Endodermal cell (in vitro differentiated cells): ENCODE measurements around the gene PRKCA. TPM values are rescaled to one million over a fixed set of nuclear protein-coding genes. Genes with fewer than 3 reads are reported as not detected.

Source experiments
- DNase-seq: peaks from one replicate; pipeline ENCODE4 v3.0.0-alpha.2; 2017
- H3K27ac ChIP-seq: 2 replicates; pipeline ENCODE4 v1.5.1; 2013; ENCODE audit warnings: mild to moderate bottlenecking, low read depth, low read length, moderate library complexity
- H3K27me3 ChIP-seq: 2 replicates; pipeline ENCODE4 v1.6.1; 2013; ENCODE audit warnings: mild to moderate bottlenecking, low read length, moderate library complexity; ENCODE audit not compliant: insufficient read depth, control insufficient read depth, poor library complexity, severe bottlenecking
- H3K36me3 ChIP-seq: 2 replicates; pipeline ENCODE4 v1.7.0; 2013; ENCODE audit warnings: mild to moderate bottlenecking, low read length, moderate library complexity; ENCODE audit not compliant: control insufficient read depth, insufficient read depth
- H3K4me1 ChIP-seq: one replicate; pipeline ENCODE4 v1.7.0; 2013; ENCODE audit warnings: low read length; ENCODE audit not compliant: control insufficient read depth, insufficient read depth
- H3K4me3 ChIP-seq: 2 replicates; pipeline ENCODE4 v1.5.1; 2013; ENCODE audit warnings: mild to moderate bottlenecking, low read length, moderate library complexity
- H3K9ac ChIP-seq: 2 replicates; pipeline ENCODE4 v1.6.1; 2013; ENCODE audit warnings: mild to moderate bottlenecking, low read length, moderate library complexity; ENCODE audit not compliant: poor library complexity, severe bottlenecking; ENCODE audit errors: extremely low read depth
- H3K9me3 ChIP-seq: 2 replicates; pipeline ENCODE4 v1.6.1; 2013; ENCODE audit warnings: mild to moderate bottlenecking, low read length, moderate library complexity; ENCODE audit not compliant: control insufficient read depth
- H3K27ac Mint-ChIP-seq: 2 replicates; pipeline ENCODE4 v1.8.0; 2020; ENCODE audit warnings: mixed read lengths
- H3K27me3 Mint-ChIP-seq: 2 replicates; pipeline ENCODE4 v1.8.0; 2021; ENCODE audit warnings: mild to moderate bottlenecking, mixed read lengths; ENCODE audit not compliant: insufficient read depth
- H3K36me3 Mint-ChIP-seq: 2 replicates; pipeline ENCODE4 v1.8.0; 2020; ENCODE audit warnings: low read depth, mixed read lengths
- H3K4me1 Mint-ChIP-seq: 2 replicates; pipeline ENCODE4 v1.8.0; 2020; ENCODE audit warnings: mixed read lengths
- H3K4me3 Mint-ChIP-seq: 2 replicates; pipeline ENCODE4 v1.8.0; 2020; ENCODE audit warnings: mild to moderate bottlenecking, moderate library complexity, mixed read lengths
- H3K9me3 Mint-ChIP-seq: 2 replicates; pipeline ENCODE4 v1.8.0; 2020; ENCODE audit warnings: mild to moderate bottlenecking, mixed read lengths
- CTCF ChIP-seq: fragments of 200-600 bp; sonication (generic); conservative IDR thresholded peaks from 2 replicates; pipeline ENCODE4 v1.5.0; 2021; ENCODE audit warnings: antibody characterized with exemption, mild to moderate bottlenecking
- WGBS, 2 experiments: methylation state at CpG; one replicate each; pipeline versions ENCODE4 v1.1.5 to v1.1.7; 2013; ENCODE audit warnings: missing lambda C conversion rate in 2 of 2, mixed read lengths in 1 of 2; ENCODE audit not compliant: insufficient coverage in 1 of 2, insufficient read length in 1 of 2; 5-methylcytosine and 5-hydroxymethylcytosine counted together
- total RNA-seq, 2 donors: library from RNA; stranded (reverse); fragmentation: NEBNext Ultra II Directional in 1 of 2; extraction: Animal tissue kit (Norgen Biotek cat#: 25700) in 1 of 2; gene quantifications; 2 replicates in 1 of 2; 3 replicates in 1 of 2; pipeline ENCODE4 v1.2.1, GENCODE V29; 2021

The PRKCA gene
- total RNA-seq, 2 donors from 2014 or later, result 8.7 to 14.6 TPM

- no peak overlapping the region for H3K27ac Mint-ChIP-seq
These were observed 28.8 kb downstream of the PRKCA start for GRCh38 chr17:66331038-66331816.

GRCh38 chr17:66335797-66336196 is 33.4 kb downstream of the PRKCA start:
- Mint-ChIP-seq H3K9me3 (no peaks in the 10 kb centered on the region), H3K4me1 (peaks cover 5% of the 10 kb centered on the region), H3K4me3 (no peak overlapping the region), H3K27me3 (no peaks in the 10 kb centered on the region), H3K36me3 (no peaks in the 10 kb centered on the region), H3K27ac (no peak overlapping the region)
- no peak overlapping the region for H3K4me3 ChIP-seq
- H3K4me1 ChIP-seq, result peaks cover 6% of the 10 kb centered on the region
- H3K36me3 ChIP-seq, result no peaks in the 10 kb centered on the region
- no peak for TF ChIP-seq CTCF
- no peaks in the 10 kb centered on the region for H3K27me3 ChIP-seq
- H3K9me3 ChIP-seq, result no peaks in the 10 kb centered on the region
- no peak overlapping the region for H3K9ac ChIP-seq
- no peak for DNase-seq
- no peak overlapping the region for H3K27ac ChIP-seq
- WGBS, 2 experiments, result 87% methylated on average over 1 of the region's 1 CpG; no CpG with 5 or more reads in 1 of the 2 experiments

More at GRCh38 chr17:66331038-66331816, 28.8 kb downstream of the PRKCA start:
- no peak for DNase-seq
- Mint-ChIP-seq H3K27me3 (peaks cover 3% of the 10 kb centered on the region), H3K9me3 (no peaks in the 10 kb centered on the region), H3K4me1 (no peaks in the 10 kb centered on the region), H3K36me3 (no peaks in the 10 kb centered on the region), H3K4me3 (no peak overlapping the region)
- Histone ChIP-seq H3K9ac (no peak overlapping the region), H3K27me3 (no peaks in the 10 kb centered on the region), H3K36me3 (no peaks in the 10 kb centered on the region), H3K27ac (no peak overlapping the region), H3K9me3 (no peaks in the 10 kb centered on the region), H3K4me3 (no peak overlapping the region), H3K4me1 (no peaks in the 10 kb centered on the region)
- no peak for TF ChIP-seq CTCF
- WGBS, 2 experiments, result 92 to 95% methylated on average over 6 to 8 of the region's 8 CpGs

GRCh38 chr17:66337268-66337667 is 34.9 kb downstream of the PRKCA start:
- Histone ChIP-seq H3K27me3 (no peaks in the 10 kb centered on the region), H3K4me3 (no peak overlapping the region), H3K4me1 (peaks cover 6% of the 10 kb centered on the region), H3K9me3 (no peaks in the 10 kb centered on the region), H3K27ac (no peak overlapping the region), H3K9ac (no peak overlapping the region), H3K36me3 (no peaks in the 10 kb centered on the region)
- no peaks in the 10 kb centered on the region for H3K36me3 Mint-ChIP-seq
- no peak for TF ChIP-seq CTCF
- H3K27me3 Mint-ChIP-seq, result no peaks in the 10 kb centered on the region
- H3K27ac Mint-ChIP-seq, result no peak overlapping the region
- no peak for DNase-seq
- WGBS, 2 experiments, result 84 to 95% methylated on average over 4 to 6 of the region's 6 CpGs
- H3K4me1 Mint-ChIP-seq, result peaks cover 5% of the 10 kb centered on the region
- no peak overlapping the region for H3K4me3 Mint-ChIP-seq
- no peaks in the 10 kb centered on the region for H3K9me3 Mint-ChIP-seq
